Right atrium auricular region (tissue), 2 donors: Measurements from ENCODE around the gene RSPH3. TPM values are rescaled to one million over a fixed set of nuclear protein-coding genes. Genes with fewer than 3 reads are reported as not detected.

Experiments
- DNase-seq: peaks from one replicate; pipeline ENCODE4 v3.0.0-alpha.2; 2019; ENCODE audit warnings: low spot score
- H3K27ac ChIP-seq, 2 donors: fragments of 200-600 bp; sonication (generic); 1 replicate in 1 of 2; 2 replicates in 1 of 2; pipeline ENCODE4 v1.5.1; 2016 to 2019
- H3K27me3 ChIP-seq, 2 donors: fragments of 200-600 bp; sonication (generic); one replicate each; pipeline versions ENCODE4 v1.5.1 to v1.6.0; 2017 to 2019
- H3K36me3 ChIP-seq: fragments of 200-600 bp; sonication (generic); one replicate; pipeline ENCODE4 v1.5.1; 2016
- H3K4me1 ChIP-seq, 2 donors: fragments of 200-600 bp; sonication (generic); one replicate each; pipeline versions ENCODE4 v1.5.1 to v1.6.0; 2017 to 2019
- H3K4me3 ChIP-seq, 2 donors: fragments of 200-600 bp; sonication (generic); 1 replicate in 1 of 2; 2 replicates in 1 of 2; pipeline ENCODE4 v1.5.1; 2017 to 2019; ENCODE audit warnings: mild to moderate bottlenecking in 1 of 2, moderate library complexity in 1 of 2
- H3K9me3 ChIP-seq, 2 donors: fragments of 200-600 bp; sonication (generic); one replicate each; pipeline ENCODE4 v1.5.1; 2019
- CTCF ChIP-seq, 2 donors: fragments of 200-600 bp; sonication (generic); IDR thresholded peaks; one replicate each; pipeline ENCODE4 v1.5.1; 2019; ENCODE audit warnings: antibody characterized with exemption in 2 of 2
- total RNA-seq, 2 donors: library from RNA; depleted of rRNA; stranded (reverse); fragments of >200 nt; gene quantifications; one replicate each; pipeline ENCODE4 v1.1.0, GENCODE V29; 2016

The RSPH3 gene
- total RNA-seq, 2 donors from 2014 or later, result 6.8 to 10.0 TPM

GRCh38 chr6:159007510-159007909, 7.5 kb upstream of the RSPH3 start:
- H3K36me3 ChIP-seq, result no peaks in the 10 kb centered on the region
- DNase-seq, result no peak
- no peak for TF ChIP-seq CTCF (IDR thresholded peaks at IDR 0.05)

DNA sequence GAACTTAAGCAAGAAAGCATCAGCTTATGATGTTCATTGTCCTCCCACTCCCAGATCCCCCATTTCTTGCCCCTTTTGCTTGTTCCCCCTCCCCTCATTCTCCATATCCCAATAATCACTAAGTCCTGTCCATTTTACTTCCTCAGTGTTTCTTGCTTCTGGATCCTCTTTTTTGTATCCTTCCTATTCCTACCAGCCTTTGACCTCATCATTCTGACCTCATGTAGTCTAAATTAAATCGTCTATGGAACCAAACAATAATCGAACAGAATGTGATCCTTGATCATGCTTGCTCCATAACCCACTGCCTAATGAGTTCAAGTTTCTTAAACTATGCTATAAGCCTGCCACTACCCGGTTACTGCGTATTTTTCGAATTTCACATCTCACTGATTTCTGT, 5.4 kb upstream of the RSPH3 start:
- Histone ChIP-seq H3K4me3 (no peak overlapping the region), H3K9me3 (no peaks in the 10 kb centered on the region), H3K4me1 (peaks cover 0 to 9% of the 10 kb centered on the region in 2 donors), H3K36me3 (no peaks in the 10 kb centered on the region), H3K27ac (no peak overlapping the region), H3K27me3 (no peaks in the 10 kb centered on the region)
- no peak for TF ChIP-seq CTCF (IDR thresholded peaks at IDR 0.05)
- DNase-seq, result no peak

More at GRCh38 chr6:159007510-159007909, 7.5 kb upstream of the RSPH3 start:
- no peak overlapping the region for H3K4me3 ChIP-seq
- no peak overlapping the region for H3K27ac ChIP-seq
- no peaks in the 10 kb centered on the region for H3K4me1 ChIP-seq
- no peaks in the 10 kb centered on the region for H3K9me3 ChIP-seq
- H3K27me3 ChIP-seq, result no peaks in the 10 kb centered on the region

GRCh38 chr6:159004592-159004991, 4.6 kb upstream of the RSPH3 start:
- H3K27ac ChIP-seq, result no peak overlapping the region
- no peak for DNase-seq

DNA sequence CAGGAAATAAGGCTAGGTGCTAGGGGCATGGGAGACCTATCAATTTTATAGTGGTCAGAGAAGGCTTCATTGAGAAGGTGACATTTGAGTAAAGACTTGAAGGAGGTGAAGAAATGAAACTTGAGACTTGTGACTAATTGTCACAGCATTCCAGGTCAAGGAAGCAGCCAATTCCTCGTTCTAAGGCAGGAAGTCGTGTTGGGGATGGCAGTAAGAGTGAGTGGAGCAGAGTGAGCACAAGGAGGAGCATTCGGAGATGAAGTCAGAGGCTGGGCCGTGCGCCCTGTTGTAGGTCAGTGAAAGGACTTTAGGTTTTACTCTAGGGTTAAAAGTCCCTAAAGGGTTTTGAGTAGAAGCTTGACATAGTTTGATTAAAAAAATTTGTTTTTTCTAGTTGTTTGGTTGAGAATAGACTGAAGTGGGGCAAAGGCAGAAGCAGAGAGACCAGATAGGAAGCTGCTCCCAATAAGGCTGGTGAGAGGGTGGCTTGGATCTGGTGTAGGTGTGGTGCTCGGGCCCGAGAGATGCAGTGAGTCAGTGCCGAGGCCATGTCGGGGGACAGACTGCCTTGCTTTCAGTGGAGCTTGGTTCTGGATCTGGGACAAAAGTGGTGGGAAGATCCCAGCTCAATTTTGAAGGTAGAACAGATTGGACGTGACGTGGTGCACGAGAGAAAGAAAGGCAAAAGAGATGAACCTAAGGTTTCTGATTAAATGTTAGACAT, 2.6 kb upstream of the RSPH3 start:
- no peak for DNase-seq
- Histone ChIP-seq H3K4me1 (peaks cover 0 to 20% of the 10 kb centered on the region in 2 donors), H3K27ac (no peak overlapping the region), H3K27me3 (no peaks in the 10 kb centered on the region), H3K9me3 (no peaks in the 10 kb centered on the region), H3K36me3 (no peaks in the 10 kb centered on the region), H3K4me3 (no peak overlapping the region)
- TF ChIP-seq CTCF (IDR thresholded peaks at IDR 0.05), result no peak

More at GRCh38 chr6:159004592-159004991, 4.6 kb upstream of the RSPH3 start:
- TF ChIP-seq CTCF (IDR thresholded peaks at IDR 0.05), result no peak
- no peaks in the 10 kb centered on the region for H3K27me3 ChIP-seq
- H3K36me3 ChIP-seq, result no peaks in the 10 kb centered on the region
- no peak overlapping the region for H3K4me3 ChIP-seq
- peaks cover 0 to 13% of the 10 kb centered on the region in 2 donors for H3K4me1 ChIP-seq
- no peaks in the 10 kb centered on the region for H3K9me3 ChIP-seq

DNA sequence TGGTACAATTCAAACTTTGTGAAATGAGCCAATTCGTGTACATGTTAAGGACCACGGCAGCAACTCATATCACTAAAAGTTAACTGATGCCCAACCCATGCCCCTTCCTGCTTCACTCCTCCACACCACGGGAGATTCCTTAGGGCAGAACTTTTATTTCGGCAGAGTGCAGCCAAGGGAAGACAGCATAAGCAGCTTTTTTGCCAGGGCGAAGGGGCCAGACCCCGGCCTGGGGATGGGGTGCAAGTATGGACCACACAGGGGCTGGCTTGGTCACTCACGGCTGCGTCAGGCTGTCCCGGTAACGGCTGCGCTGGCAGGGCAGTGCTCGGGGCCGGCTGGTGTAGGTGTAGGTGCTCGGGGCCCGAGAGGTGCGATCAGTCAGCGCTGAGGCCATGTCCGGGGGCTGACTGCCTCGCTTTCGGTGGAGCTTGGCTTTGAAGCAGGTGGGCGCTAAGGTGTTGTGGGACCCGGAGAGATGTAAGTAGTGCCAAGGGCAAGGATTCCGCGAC, 792 bp downstream of the RSPH3 start:
- DNase-seq, result no peak
- peak overlapping the region; percentile 85 to 89 for H3K27ac ChIP-seq
- TF ChIP-seq CTCF (IDR thresholded peaks at IDR 0.05), result no peak

More for the DNA sequence above, 792 bp downstream of the RSPH3 start:
- Histone ChIP-seq H3K4me3 (peak overlapping the region; percentile 79 to 80), H3K4me1 (peaks cover 0 to 20% of the 10 kb centered on the region in 2 donors), H3K36me3 (no peaks in the 10 kb centered on the region), H3K27me3 (no peaks in the 10 kb centered on the region), H3K9me3 (no peaks in the 10 kb centered on the region)
